ENCODE measurements around the gene PARP1.

Gene PARP1

DNA sequence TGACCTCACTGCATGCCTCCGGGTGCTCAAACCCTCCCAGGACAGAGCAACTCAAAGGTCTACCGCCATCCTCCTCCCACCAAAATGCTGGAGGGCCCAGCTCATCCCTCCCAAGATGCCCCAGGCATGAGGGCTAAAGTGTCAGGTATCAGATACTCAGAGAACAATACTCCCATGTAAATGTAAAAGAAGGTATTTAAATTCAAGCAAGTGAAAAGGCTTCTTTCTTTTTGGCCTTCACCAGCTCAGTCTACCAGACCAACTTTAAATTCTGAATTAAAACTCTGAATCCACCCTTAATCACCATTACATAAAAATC is 3.0 kb downstream of the PARP1 start:
- no peak for DNase-seq

DNA sequence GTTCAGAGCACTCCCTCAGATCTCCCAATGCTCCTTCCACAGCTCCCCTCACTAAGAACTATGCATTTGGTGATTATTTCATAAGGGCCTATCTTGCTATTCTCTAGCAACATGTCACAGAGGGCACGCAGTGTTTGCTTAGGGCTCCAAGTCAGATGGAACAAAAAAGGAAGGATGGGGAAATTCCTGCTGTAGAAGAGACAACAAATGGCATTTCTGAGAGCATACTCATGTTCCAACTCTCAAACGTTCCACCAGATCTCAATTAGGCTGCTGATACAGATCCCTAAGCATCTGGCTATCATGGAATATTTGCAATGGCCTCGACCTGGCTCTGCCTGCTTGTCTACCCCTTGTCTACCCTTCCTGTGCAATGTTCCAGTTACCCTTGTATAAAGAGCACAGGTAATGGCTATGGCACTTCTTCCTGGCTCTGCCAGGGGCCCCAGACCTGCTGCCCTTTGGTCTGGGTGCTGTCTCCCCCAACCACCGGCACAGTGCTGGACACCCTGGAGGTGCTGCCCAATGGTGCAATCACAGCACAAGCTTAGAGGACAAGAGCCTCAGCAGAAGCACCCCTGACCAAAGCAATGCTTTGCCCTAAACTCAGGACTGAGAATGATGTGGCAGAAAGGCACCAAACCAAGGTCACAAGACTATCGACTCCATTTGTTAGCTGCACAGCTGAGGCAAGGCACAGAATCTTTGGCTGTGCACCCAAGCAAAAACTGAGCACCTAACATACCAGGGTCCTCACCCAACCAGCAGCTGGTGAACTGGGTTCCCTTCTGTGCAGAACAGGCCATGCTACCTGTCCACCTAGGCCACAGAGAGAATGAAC is 3.6 kb downstream of the PARP1 start:
- no peak for DNase-seq

DNA sequence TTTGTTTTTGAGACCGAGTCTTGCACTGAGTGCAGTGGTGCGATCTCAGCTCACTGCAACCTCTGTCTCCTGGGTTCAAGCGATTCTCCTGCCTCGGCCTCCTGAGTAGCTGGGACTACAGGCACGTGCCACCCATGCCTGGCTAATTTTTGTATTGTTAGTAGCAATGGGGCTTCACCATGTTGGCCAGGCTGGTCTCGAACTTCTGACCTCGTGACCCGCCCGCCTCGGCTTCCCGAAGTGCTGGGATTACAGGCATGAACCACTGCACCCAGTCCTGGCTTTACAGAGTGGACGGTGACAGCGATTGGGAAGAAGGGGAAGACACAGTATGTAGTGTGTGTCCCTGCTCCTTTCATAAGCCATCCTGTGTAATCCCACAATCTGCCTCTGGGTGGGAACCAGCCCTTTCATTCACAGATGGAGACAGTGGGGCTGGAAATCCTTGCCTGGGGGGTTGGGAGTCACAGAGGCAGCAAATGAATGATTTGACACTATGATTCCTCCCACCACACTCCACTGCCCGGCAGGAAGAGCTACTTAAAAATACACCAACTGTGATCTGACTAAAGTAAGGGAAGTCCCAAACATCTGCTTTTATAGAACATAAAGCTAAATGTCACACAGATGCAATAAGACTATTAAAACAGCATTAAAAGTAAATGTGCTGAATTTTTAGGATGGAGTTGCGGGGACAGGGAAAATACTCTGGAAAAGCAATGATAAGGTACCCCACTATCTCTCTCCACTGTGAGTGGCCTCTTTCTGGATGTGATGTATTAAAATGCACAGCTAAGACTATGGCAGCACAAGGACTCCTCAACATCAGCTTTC is 4.5 kb downstream of the PARP1 start:
- peak; percentile 9 for DNase-seq

DNA sequence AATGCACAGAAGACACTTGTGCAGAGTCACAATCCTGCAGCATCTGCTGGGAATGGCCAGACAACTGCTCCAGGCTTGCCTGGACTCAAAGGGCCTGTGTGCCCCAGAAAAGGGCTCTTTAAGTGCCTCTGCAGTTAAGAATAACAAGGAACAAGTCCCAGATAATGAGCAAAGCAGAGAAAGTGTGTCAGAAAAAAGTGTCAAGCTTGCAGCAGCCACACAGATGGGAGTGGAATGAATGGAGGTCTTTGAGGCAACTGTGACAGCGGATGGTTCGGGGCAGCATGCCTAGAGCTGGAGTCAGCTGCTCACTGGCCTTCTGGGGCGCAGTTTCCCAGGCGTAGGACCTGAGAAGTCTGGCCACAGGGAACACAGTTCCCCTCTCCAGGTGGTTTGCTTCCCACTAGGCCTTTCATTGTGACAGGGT is 5.1 kb downstream of the PARP1 start:
- DNase-seq: no peak

DNA sequence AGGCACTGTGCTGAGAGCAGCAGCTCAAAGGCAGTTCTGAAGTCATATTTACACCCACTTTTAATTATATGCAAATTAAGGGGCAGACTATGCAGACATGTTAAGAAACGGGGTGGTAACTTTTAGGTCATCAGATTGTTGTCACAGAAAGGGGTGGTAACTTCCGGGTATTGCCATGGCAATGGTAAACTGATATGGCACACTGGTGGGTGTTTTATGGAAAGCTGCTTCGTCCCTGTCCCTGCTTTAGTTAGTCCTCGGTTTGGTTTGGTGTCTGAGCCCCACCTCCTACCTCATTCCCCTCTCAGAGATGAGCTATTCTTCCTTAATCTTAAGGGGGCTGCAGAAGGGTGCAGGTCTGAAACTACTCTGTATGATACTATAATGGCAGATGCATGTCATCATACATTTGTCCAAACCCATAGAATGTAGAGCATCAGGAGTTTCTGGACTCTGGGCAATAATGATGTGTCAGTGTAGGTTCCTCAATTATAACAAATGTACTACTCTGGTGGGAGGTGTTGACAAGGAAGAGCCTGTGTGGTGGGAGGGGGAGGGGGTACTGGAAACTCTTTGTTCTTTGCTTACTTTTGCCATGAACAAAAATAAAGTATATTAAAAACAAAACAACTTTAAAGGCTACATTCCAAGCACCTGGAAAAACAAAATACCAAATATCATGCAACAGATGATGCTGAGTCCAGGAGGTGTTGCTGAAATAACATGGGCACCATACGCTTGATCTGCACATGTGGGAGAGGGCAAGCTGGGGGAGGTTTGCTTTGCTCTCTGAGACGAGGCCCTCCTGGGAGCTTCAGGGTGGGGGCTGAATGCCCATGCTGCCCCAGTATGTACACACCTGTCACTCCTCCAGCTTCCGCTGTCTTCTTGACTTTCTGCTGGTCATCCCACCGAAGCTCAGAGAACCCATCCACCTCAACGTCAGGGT is 6.3 kb downstream of the PARP1 start:
- no peak for DNase-seq

DNA sequence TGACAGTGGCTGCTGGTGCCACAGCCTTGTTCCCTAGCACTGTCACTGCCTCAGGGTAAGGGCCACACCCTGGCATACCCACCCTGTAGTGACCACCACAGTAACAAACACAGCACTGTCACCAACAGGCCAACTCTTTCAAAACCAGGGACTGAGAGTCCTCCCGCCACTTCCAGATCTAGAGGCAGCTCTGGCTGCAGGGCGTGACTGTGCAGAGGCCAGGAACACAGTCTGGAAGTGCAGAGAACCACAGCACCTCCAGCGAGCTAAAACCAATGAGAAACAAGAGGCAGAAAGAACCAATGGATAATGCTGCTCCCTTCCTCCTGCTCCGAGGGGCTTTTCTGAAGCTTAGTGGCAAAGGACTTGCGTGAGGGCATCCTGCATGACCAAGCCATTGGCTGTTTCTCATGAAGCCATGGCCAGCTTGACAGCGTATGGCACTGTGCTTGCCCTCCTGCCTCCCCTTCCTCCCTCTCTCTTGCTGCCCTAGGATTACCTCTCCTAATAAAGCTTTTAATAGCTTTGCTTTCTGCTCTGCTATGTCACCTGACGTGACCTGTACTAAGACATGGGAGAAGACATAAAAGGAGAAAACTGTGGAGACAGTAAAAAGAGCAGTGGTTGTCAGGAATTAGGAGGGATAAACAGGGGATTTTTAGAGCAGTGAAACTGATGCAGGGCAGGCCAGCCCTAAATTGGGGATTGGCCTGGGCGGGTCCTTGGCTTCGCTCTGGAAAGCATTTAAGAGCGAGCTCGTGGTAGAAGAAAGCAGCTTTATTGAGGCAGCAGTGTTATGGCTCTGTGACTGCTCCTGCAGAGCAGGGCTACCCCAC is 7.2 kb downstream of the PARP1 start:
- DNase-seq: no peak

DNA sequence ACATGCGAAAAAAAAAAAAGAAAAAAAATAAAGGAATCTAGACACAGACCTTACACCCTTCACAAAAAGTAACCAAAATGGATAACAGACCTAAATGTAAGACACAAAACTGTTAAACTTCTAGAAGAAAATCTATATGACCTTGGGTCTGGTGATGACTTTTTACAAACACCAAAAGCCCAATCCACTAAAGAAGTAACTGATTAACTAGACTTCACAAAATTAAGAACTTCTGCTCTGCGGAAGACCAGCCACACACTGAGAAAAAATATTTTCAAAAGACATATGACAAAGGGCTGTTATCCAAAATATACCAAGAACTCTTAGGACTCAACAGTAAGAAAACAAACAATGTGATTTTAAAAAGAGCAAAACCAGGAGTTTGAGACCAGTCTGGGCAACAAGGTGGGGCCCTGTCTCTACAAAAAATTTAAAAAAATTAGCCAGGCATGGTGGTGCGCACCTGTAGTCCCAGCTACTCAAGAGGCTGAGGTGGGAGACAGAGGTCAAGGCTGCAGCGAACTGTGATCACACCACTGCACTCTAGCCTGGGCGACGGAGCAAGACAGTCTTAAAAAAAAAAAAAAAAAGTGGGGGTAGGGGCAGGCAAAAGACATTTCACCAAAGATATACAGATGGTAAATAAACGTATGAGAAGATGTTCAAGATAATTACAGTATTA is 9.8 kb downstream of the PARP1 start:
- no peak for DNase-seq

DNA sequence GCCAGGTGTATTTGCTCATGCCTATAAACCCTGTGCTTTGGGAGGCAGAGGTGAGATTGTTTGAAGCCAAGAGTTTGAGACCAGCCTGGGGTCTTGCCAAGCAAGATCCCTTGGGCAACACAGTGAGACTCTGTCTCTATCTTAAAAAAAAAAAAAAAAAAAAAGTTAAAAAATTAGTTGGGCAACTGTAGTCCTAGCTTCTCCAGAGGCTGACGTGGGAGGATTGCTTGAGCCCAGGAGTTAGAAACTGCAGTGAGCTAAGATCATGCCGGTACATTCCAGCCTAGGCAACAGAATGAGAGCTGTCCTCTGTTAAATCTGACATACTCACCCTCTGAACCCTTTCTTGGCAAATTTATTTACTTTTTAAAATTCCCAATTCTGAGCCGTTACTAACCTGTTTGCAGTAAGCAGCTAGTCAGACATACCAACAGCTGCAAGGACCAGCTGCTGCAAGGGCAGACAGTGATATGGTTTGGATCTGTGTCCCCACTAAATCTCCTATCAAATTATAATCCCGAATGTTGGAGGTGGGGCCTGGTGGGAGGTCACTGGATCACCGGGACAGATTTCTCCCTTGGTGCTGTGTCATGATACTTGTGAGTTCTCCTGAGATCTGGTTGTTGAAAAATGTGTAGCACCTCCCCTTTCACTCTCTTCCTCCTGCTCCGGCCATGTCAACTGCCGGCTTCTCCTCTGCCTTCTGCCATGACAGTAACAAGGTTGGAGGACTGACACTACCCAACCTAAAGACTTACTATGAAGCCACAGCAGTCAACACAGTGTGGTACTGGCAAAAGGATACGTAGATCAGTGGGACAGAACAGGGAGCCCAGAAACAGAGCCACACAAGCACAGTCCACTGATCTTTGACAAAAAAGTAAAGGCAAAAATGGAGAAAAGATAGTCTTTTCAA is 10.6 kb downstream of the PARP1 start:
- DNase-seq: no peak

DNA sequence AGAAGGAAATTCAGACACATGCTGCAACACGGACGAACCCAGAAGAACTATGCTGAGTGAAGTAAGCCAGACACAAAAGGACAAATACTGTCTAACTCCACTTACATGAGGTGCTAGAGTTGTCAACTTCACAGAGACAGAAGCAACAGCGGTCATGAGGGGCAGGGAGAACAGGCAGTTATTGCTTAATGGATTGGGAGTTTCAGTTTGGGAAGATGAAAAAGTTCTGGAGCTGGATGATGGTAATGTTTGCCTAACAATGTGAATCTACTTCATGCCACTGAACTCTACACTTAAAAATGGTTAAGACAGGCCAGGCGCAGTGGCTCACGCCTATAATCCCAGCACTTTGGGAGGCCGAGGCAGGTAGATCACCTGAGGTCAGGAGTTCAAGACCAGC is 12.1 kb downstream of the PARP1 start:
- DNase-seq: no peak

DNA sequence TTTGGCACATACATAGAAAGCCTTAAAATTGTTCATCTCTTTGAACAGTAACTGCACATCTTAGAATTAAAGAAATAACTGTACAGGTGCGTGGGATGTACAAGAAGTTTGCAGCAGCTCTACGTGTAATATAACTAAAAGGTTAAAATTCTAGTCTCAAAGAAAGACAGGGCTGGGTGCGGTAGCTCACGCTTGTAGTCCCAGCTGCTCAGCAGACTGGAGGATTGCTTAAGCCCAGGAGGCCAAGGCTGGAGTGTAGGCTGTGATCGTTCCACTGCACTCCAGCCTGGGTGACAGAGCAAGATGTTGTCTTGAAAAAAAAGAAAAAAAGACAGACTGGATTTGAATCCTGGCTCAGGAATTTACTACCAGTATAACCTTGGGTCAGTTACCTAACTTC is 13.4 kb downstream of the PARP1 start:
- no peak for DNase-seq

DNA sequence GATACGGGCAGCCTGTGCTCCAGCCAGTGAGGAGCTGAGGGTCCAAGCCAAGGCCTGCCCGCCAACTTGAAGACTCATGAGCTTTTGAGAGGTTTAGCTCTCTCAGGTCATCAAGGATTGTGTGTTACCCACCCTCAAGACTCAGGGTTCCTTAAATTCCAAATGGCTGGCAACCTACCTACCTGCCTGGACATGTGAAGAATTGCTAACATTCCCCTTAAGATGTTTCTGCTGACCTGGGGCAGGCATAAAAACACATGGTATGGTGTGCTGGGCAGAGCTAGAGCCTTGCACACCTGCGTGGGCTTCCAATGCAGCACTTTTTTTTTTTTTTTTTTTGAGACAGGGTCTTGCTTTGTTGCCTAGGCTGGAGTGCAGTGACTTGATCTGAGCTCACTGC is 17.2 kb downstream of the PARP1 start:
- no peak for DNase-seq

DNA sequence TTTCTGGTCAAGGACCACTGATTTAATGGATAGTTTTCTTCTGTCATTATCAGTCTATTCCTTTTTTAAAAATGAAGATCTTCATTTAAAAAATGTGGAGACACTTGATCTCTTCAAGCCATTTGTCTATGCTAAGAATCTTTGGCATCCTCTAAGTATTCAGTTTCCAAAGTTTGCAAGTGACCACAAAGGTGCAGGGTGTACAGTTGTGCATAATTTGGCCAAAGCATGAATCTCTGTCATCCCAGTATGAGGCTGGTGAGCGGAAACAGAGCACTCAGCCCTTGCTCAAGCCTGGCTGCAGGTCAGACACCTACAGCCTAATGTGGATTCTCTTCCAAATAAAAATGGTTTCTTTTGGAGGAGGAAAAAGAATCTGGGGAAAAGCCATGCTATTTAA is 19.8 kb downstream of the PARP1 start:
- DNase-seq: no peak

DNA sequence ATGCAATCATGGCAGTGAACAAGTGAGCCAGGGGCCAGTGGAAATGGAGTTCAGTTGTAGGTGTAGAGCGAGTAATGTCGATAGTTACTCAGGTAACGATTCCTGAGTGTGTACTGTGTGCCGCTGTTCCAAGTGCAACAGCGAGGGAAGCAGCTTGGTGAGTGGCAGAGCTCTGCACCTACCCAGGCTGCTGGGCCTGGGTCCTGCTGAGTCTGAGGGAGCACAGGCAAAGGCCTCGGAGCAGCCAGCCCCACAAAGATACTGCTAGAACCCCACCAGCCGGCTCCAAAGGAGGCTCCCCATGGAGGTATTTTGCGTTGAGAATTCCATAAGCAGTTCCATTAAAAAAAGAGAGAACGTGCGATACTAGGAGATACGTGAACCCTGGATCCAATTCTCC is 23.2 kb downstream of the PARP1 start:
- no peak for DNase-seq

DNA sequence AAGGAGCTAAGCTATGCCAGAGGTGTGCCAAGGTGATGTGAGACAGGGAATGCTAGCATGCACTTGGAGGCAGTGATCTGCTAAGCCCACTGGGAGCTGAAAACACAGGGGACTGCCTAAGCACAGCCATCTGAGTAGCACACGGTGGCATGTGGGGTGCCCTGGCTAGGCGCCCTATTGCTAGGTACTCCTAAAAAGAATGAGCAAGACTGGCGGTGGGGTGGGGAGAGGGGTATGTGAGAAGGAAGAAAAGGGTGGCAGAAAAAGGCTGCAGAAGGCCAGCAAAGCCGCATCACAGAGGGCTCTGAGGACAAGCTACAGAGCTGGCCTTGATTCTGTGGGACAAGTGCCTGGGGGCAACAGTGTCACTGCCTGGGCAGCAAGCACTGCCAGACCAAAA is 23.9 kb downstream of the PARP1 start:
- no peak for DNase-seq

DNA sequence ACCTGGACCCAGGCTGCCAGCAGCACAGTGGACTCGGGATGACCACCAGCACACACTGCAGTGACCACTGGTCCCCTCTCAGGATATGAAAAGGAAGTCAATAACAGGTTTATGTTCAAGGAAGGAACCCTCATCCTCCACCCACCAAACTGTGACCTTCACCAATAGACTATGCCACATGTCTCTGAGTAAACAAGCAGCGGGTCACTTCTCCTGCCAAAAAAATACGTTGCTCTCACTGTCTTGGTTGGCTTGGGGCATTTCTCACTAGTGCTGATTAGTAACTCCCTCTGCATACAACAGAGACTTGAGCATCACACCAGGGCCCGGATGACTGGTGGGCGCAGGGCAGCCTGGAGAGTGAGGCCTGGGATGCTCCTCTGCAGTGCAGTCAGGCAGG is 25.9 kb downstream of the PARP1 start:
- no peak for DNase-seq

DNA sequence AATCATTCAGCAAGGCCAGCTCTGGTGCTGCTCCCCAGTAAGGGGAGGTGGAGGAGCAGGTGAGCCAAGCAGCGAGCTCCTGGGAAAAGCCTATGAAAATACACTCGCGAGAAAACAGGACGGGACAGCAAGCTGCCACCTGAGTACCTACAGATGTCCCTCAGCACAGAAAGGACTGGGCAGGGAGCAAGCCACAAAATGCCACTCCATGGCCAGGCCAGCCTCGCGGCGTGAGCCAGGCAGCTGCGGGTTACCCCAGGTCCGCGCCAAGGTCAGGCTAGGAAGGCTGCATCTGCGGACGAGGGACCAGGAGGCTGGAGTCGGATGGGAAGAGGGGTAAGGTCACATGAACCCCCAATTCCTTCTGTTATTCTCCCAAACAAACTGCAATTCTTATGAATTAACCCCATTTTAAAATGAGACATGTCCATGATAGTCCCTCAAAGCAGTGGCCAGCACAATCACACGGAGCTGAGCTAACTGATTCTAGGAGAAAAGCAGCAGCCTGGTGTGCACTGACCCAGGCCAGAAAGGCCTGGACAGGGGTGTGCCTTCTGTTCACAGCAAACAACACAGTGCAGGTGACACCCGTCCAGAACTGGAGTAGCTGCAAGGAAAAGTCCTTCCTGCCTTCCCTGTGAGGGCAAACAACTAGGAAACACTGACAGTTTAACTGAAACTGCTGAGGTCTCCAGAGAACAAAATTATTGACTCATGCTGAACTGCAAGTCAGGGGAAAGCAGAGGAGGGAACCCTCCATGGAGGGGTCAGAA is 26.5 kb downstream of the PARP1 start:
- DNase-seq: no peak

DNA sequence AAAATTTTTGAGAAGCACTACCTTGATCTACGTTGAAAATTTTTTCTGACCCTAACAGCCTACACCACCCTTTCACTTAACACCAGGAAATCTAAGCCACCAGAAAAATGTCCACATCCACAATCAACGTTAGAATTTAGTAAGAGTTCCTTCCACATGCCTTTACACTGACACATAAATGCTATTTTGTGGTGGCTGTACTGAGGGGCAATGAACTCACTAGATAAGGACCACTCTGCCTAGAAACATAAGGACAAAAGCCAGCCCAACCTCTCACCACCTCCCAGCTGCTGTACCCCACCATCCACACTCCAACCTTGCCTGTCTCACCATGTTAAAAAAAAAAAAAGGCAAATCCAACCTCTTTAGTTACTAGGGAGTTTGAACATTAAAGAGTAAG is 29.8 kb downstream of the PARP1 start:
- DNase-seq: no peak

DNA sequence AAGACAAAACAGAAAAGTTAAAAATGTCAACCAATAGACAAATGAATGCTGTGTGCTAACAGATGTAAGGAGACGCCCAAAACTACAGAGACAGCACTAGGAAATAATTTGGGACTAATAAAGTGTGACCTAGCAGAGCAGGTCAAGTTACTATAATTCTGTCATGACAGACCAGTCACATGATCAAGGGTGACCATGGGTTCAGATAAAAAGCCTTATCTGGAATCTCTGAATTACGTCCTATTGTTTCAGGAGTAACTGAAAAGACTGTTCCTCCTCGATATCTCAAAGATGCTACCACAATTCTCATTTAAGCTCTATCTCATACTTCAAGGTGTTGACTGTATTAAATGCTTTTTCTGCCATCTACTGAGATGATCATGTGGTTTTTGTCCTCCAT is 31.6 kb downstream of the PARP1 start:
- DNase-seq: no peak

DNA sequence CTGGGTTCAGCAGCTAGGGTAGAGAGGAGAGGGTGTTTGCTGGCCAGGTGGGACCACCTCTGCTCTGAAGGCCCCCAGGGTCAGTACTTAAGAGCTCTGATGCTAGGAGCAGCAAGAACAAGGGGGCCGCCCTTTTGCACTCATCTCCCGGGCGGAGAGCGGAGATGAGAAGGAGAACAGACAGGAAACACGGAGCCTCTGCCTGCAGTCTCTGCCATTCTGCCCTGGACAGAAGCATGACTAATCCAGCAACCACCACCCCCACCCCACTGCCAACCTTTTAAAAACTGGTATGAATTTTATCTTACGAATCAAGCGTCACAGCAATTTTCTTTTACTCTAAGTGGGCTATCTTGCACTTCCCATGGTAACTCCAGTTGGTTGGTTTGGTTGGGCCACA is 34.5 kb downstream of the PARP1 start:
- DNase-seq: no peak

DNA sequence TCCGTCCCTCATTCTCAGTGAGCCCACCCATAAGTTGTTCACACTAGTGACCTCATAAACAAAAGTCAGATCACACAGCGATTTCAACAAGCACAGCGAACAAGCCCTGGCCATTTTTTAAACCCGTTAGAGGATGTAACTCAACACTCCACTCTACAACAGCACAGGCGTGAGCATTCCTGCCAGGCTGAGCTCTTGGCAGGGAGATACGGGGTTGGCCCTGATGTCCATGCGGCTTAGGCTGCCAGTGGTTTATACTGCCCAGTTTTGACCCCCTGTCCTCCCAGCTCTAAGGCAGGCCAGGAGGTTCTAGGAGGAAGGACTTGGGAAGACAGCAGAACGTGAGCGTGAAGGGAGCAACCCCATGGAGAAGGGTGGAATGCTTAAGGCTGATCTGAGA is 35.0 kb downstream of the PARP1 start:
- DNase-seq: no peak

Data from NCI-H2227 treated with DMSO at 0.1 percent for 48 hours (cell line).